H1 (cell line): ENCODE results near the gene SHMT1. TPM values are rescaled to one million over a fixed set of nuclear protein-coding genes. Genes with fewer than 3 reads are reported as not detected.

Experiments used
- CTCF ChIA-PET: fragments of 300-600 bp; sonication (Branson Sonifier 250); formaldehyde crosslinking; loops from one replicate; lab custom pipeline; 2021; ENCODE audit not compliant: partially characterized antibody; lab: Charles Lee
- POLR2A ChIA-PET: fragments of 300-600 bp; sonication (Branson Sonifier 250); formaldehyde crosslinking; loops from one replicate; lab custom pipeline; 2021; ENCODE audit warnings: inconsistent platforms; ENCODE audit not compliant: partially characterized antibody; lab: Charles Lee
- DNase-seq, 2 experiments: peaks; one replicate each; pipeline versions ENCODE4 v3.0.0 to v3.0.0-alpha.2; 2010 to 2022; ENCODE audit warnings: low spot score in 2 of 2, low read depth in 1 of 2, mixed read lengths in 1 of 2
- FAIRE-seq: peaks from 2 replicates; lab custom pipeline; 2011; peaks lifted over from hg19 to GRCh38; lab: Jason Lieb, UNC
- H2AFZ ChIP-seq: 2 replicates; pipeline ENCODE4 v1.8.1; 2012; ENCODE audit warnings: low read length, inconsistent platforms
- H2AK5ac ChIP-seq: 2 replicates; pipeline ENCODE4 v1.6.1; 2013; ENCODE audit warnings: low read depth, low read length
- H2BK120ac ChIP-seq: replicated peaks from 2 replicates; pipeline ENCODE3; 2013; ENCODE audit warnings: low read depth, low read length, inconsistent platforms
- H2BK12ac ChIP-seq: 2 replicates; pipeline ENCODE4 v1.6.1; 2013; ENCODE audit warnings: low read depth, low read length
- H2BK15ac ChIP-seq: 2 replicates; pipeline ENCODE4 v1.6.1; 2013; ENCODE audit warnings: low read length
- H2BK20ac ChIP-seq: 2 replicates; pipeline ENCODE4 v1.6.1; 2013; ENCODE audit warnings: low read length
- H2BK5ac ChIP-seq: 2 replicates; pipeline ENCODE4 v1.6.1; 2013; ENCODE audit warnings: low read depth, low read length
- H3K14ac ChIP-seq: 2 replicates; pipeline ENCODE4 v1.6.1; 2013; ENCODE audit warnings: inconsistent platforms; ENCODE audit not compliant: insufficient read length
- H3K18ac ChIP-seq: 2 replicates; pipeline ENCODE4 v1.6.1; 2013; ENCODE audit warnings: low read length; ENCODE audit errors: extremely low read depth
- H3K23ac ChIP-seq: 2 replicates; pipeline ENCODE4 v1.6.1; 2013; ENCODE audit warnings: inconsistent platforms; ENCODE audit not compliant: insufficient read length
- H3K23me2 ChIP-seq: 2 replicates; pipeline ENCODE4 v1.6.1; 2013; ENCODE audit warnings: low read depth, low read length
- H3K27ac ChIP-seq: 2 replicates; pipeline ENCODE4 v1.6.1; 2011; ENCODE audit warnings: low read depth, low read length, inconsistent platforms
- H3K27me3 ChIP-seq, 4 experiments: replicated peaks in 1 of 4; 1 replicate in 1 of 4; 2 replicates in 3 of 4; pipeline versions ENCODE4 v1.6.1 to v1.8.1; 2011 to 2013; ENCODE audit warnings: low read length in 3 of 4, mild to moderate bottlenecking in 3 of 4, inconsistent platforms in 2 of 4, mixed read lengths in 2 of 4, moderate library complexity in 1 of 4; ENCODE audit not compliant: control insufficient read depth in 3 of 4, insufficient read depth in 3 of 4; ENCODE audit errors: extremely low read depth in 1 of 4
- H3K36me3 ChIP-seq, 4 experiments: 2 replicates each; pipeline versions ENCODE4 v1.6.1 to v1.8.1; 2011 to 2013; ENCODE audit warnings: mild to moderate bottlenecking in 4 of 4, low read length in 3 of 4, moderate library complexity in 2 of 4, control low read depth in 1 of 4, inconsistent platforms in 1 of 4; ENCODE audit not compliant: insufficient read depth in 4 of 4, control insufficient read depth in 2 of 4
- H3K4ac ChIP-seq: replicated peaks from 2 replicates; pipeline ENCODE3; 2013; ENCODE audit warnings: low read length, low read depth, mixed read lengths, inconsistent platforms; ENCODE audit not compliant: insufficient read length
- H3K4me1 ChIP-seq, 4 experiments: replicated peaks in 1 of 4; 1 replicate in 1 of 4; 2 replicates in 3 of 4; pipeline versions ENCODE4 v1.6.1 to v1.8.1; 2011 to 2013; ENCODE audit warnings: low read length in 3 of 4, inconsistent platforms in 2 of 4, mixed read lengths in 1 of 4; ENCODE audit not compliant: insufficient read depth in 4 of 4, control insufficient read depth in 3 of 4
- H3K4me2 ChIP-seq, 2 experiments: 2 replicates each; pipeline versions ENCODE4 v1.6.1 to v1.8.1; 2011 to 2013; ENCODE audit warnings: low read depth in 2 of 2, low read length in 2 of 2, control low read depth in 1 of 2, inconsistent platforms in 1 of 2, mild to moderate bottlenecking in 1 of 2; ENCODE audit not compliant: insufficient read depth in 1 of 2
- H3K4me3 ChIP-seq, 4 experiments: fragments of 200-600, 300-600 bp in 1 of 4; sonication (generic), shearing (Covaris generic), sonication (Bioruptor Twin) in 1 of 4; 2 replicates each; pipeline versions ENCODE4 v1.5.1 to v1.8.1; 2011 to 2016; ENCODE audit warnings: low read length in 4 of 4, low read depth in 3 of 4, control low read depth in 2 of 4, inconsistent platforms in 2 of 4, mild to moderate bottlenecking in 2 of 4, mixed read lengths in 1 of 4, moderate library complexity in 1 of 4; ENCODE audit not compliant: insufficient read depth in 2 of 4; ENCODE audit errors: extremely low read depth in 1 of 4
- H3K56ac ChIP-seq: replicated peaks from 2 replicates; pipeline ENCODE3; 2013; ENCODE audit warnings: low read depth, mild to moderate bottlenecking, mixed read lengths, low read length, inconsistent platforms; ENCODE audit not compliant: insufficient read length
- H3K79me1 ChIP-seq: 2 replicates; pipeline ENCODE4 v1.6.1; 2013; ENCODE audit warnings: low read depth, low read length, control low read depth
- H3K79me2 ChIP-seq, 2 experiments: 2 replicates each; pipeline versions ENCODE4 v1.6.1 to v1.8.1; 2012 to 2013; ENCODE audit warnings: low read length in 2 of 2, mild to moderate bottlenecking in 2 of 2, inconsistent platforms in 1 of 2; ENCODE audit not compliant: insufficient read depth in 2 of 2, control insufficient read depth in 1 of 2
- H3K9ac ChIP-seq, 4 experiments: replicated peaks in 1 of 4; 1 replicate in 1 of 4; 2 replicates in 3 of 4; pipeline versions ENCODE4 v1.6.1 to v1.8.1; 2011 to 2013; ENCODE audit warnings: low read depth in 3 of 4, low read length in 3 of 4, control low read depth in 2 of 4, mild to moderate bottlenecking in 2 of 4, moderate library complexity in 2 of 4, inconsistent platforms in 1 of 4; ENCODE audit errors: extremely low read depth in 1 of 4
- H3K9me3 ChIP-seq, 2 experiments: 2 replicates each; pipeline versions ENCODE4 v1.6.1 to v1.8.1; 2012 to 2013; ENCODE audit warnings: mild to moderate bottlenecking in 2 of 2, moderate library complexity in 2 of 2, control low read depth in 1 of 2, inconsistent platforms in 1 of 2, low read depth in 1 of 2, low read length in 1 of 2, mixed read lengths in 1 of 2; ENCODE audit not compliant: insufficient read depth in 2 of 2
- H4K20me1 ChIP-seq, 2 experiments: replicated peaks in 1 of 2; 2 replicates each; pipeline versions ENCODE3 to v1.8.1; 2011 to 2013; ENCODE audit warnings: inconsistent platforms in 2 of 2, low read length in 2 of 2, mild to moderate bottlenecking in 1 of 2; ENCODE audit not compliant: insufficient read depth in 2 of 2, control insufficient read depth in 1 of 2
- H4K5ac ChIP-seq: 2 replicates; pipeline ENCODE4 v1.6.1; 2013; ENCODE audit warnings: low read length, low read depth, mixed read lengths, inconsistent platforms; ENCODE audit not compliant: insufficient read length
- H4K8ac ChIP-seq: 2 replicates; pipeline ENCODE4 v1.8.0; 2013; ENCODE audit warnings: mild to moderate bottlenecking, moderate library complexity, low read length, inconsistent platforms; ENCODE audit not compliant: insufficient read depth; ENCODE audit errors: extremely low read depth
- H4K91ac ChIP-seq: replicated peaks from 2 replicates; pipeline ENCODE3; 2013; ENCODE audit warnings: low read length, mixed read lengths, inconsistent platforms; ENCODE audit not compliant: insufficient read length
- CHD1 ChIP-seq: IDR thresholded peaks from 2 replicates; pipeline ENCODE4 v1.6.1; 2012; ENCODE audit warnings: low read depth, low read length, improper control_type of control experiment
- E2F6 ChIP-seq: IDR thresholded peaks from 2 replicates; pipeline ENCODE4 v1.6.1; 2012; ENCODE audit warnings: inconsistent platforms
- EGR1 ChIP-seq: IDR thresholded peaks from 2 replicates; pipeline ENCODE4 v1.6.1; 2011; ENCODE audit warnings: low read depth, low read length, borderline replicate concordance
- EZH2 ChIP-seq: fragments of 200-600 bp; sonication (generic); IDR thresholded peaks from 2 replicates; pipeline ENCODE4 v1.7.1; 2012; ENCODE audit warnings: low read depth, mild to moderate bottlenecking, moderate library complexity, low read length, inconsistent platforms; ENCODE audit not compliant: severe bottlenecking
- JUN ChIP-seq: IDR thresholded peaks from 2 replicates; pipeline ENCODE4 v1.6.1; 2011; ENCODE audit warnings: low read depth, mild to moderate bottlenecking, improper control_type of control experiment, low read length
- JUND ChIP-seq: IDR thresholded peaks from 2 replicates; pipeline ENCODE4 v1.6.1; 2011; ENCODE audit warnings: mild to moderate bottlenecking, improper control_type of control experiment, low read length
- MAX ChIP-seq: IDR thresholded peaks from 2 replicates; pipeline ENCODE4 v1.6.1; 2012; ENCODE audit warnings: inconsistent platforms
- SAP30 ChIP-seq: fragments of 300-600 bp; sonication (generic); IDR thresholded peaks from 2 replicates; pipeline ENCODE4 v1.7.1; 2012; ENCODE audit warnings: low read length, moderate library complexity, mild to moderate bottlenecking, inconsistent platforms; ENCODE audit not compliant: insufficient read depth, insufficient replicate concordance
- SP4 ChIP-seq: IDR thresholded peaks from 2 replicates; pipeline ENCODE4 v1.6.1; 2012; ENCODE audit warnings: low read length, inconsistent platforms
- TEAD4 ChIP-seq: IDR thresholded peaks from 2 replicates; pipeline ENCODE4 v1.6.1; 2012; ENCODE audit warnings: low read depth, low read length, inconsistent platforms, mixed read lengths
- WGBS, 2 experiments: shearing (Covaris generic) in 1 of 2; methylation state at CpG; one replicate each; pipeline versions ENCODE4 v1.1.6 to v1.1.7; 2013 to 2015; ENCODE audit warnings: low lambda C conversion rate in 2 of 2, mixed read lengths in 2 of 2, inconsistent platforms in 1 of 2, low coverage in 1 of 2, missing lambda C conversion rate in 1 of 2; ENCODE audit not compliant: insufficient replicate concordance in 2 of 2, insufficient coverage in 1 of 2, insufficient read length in 1 of 2; ENCODE audit errors: extremely low coverage in 1 of 2, missing lambda C conversion rate in 1 of 2; 5-methylcytosine and 5-hydroxymethylcytosine counted together
- polyA plus RNA-seq, 7 experiments: library from polyadenylated mRNA; depleted of rRNA in 3 of 7; stranded (reverse) in 5 of 7; unstranded in 2 of 7; fragments of >200 nt in 5 of 7; fragments of 200-250 nt in 2 of 7; gene quantifications; 1 replicate in 5 of 7; 2 replicates in 1 of 7; 4 replicates in 1 of 7; pipeline versions ENCODE4 v1.2.1 to v1.2.3, GENCODE V29; 2011 to 2013; ENCODE audit warnings: missing spikeins in 2 of 7, mixed read lengths in 2 of 7
- total RNA-seq: library from RNA; stranded (reverse); fragmentation: NEBNext Ultra II Directional; extraction: Animal tissue kit (Norgen Biotek cat#: 25700); gene quantifications from 2 replicates; pipeline ENCODE4 v1.2.1, GENCODE V29; 2021
- TF ChIP-seq, protein P1 (sequence below), 3 experiments: IDR thresholded peaks; 1 replicate in 2 of 3; 2 replicates in 1 of 3; pipeline versions ENCODE4 v1.5.1 to v1.6.1; 2011; ENCODE audit warnings: low read length in 3 of 3, mild to moderate bottlenecking in 3 of 3, inconsistent platforms in 2 of 3, low read depth in 1 of 3, moderate library complexity in 1 of 3; ENCODE audit not compliant: insufficient read depth in 1 of 3; ENCODE audit errors: control extremely low read depth in 1 of 3

Gene SHMT1
- total and polyA plus RNA-seq, 2 of the 8 experiments (the other 6 are each of a cell fraction or from before 2014, with no cell fraction given), result 30.7 to 39.3 TPM

DNA sequence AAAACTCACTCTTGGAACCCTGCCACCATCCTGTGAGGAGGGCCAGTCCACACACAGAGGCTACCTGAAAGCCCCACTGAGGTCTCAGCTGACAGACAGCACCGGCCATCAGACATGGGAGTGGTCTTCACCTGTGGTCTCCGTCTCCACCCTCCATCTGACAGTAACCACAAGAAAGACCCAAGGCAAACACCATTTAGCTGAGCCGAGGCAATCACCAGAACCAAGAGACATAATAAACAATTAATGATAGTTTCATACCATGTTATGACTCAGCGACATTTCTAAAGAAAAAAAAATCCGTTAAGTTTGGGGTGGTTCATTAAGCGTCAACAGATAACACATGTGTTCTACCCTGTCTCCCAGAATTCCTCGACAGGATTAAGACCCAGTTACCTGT is 8.1 kb upstream of the SHMT1 start:
- Histone ChIP-seq H2AK5ac (no peak overlapping the region), H3K4me2 (no peak overlapping the region), H3K23me2 (no peaks in the 10 kb centered on the region), H3K23ac (no peak overlapping the region), H2BK5ac (no peak overlapping the region), H3K4me3 (no peak overlapping the region), H4K20me1 (no peaks in the 10 kb centered on the region), H2BK12ac (no peak overlapping the region), H3K4ac (no peak overlapping the region), H3K14ac (no peak overlapping the region), H4K91ac (no peak overlapping the region), H4K8ac (no peak overlapping the region), H3K79me1 (no peaks in the 10 kb centered on the region), H3K9ac (no peak overlapping the region), H3K27me3 (no peaks in the 10 kb centered on the region), H2BK120ac (no peak overlapping the region), H4K5ac (no peak overlapping the region), H2BK15ac (no peak overlapping the region), H3K79me2 (no peaks in the 10 kb centered on the region), H3K56ac (no peak overlapping the region), H2BK20ac (no peak overlapping the region), H3K9me3 (peaks cover 0 to 5% of the 10 kb centered on the region in 2 experiments; a peak in 1 of 4 replicates), H3K36me3 (no peaks in the 10 kb centered on the region), H2AFZ (no peak overlapping the region), H3K18ac (no peak overlapping the region), H3K27ac (no peak overlapping the region), H3K4me1 (no peaks in the 10 kb centered on the region)
- 93% methylated on average over 7 of the region's 7 CpGs; no CpG with 5 or more reads in 1 of the 2 experiments for WGBS, 2 experiments
- DNase-seq (no peak), FAIRE-seq (no peak)
- ChIA-PET POLR2A (no interaction called here), CTCF (no interaction called here)
- no peak for TF ChIP-seq MAX
- no peak for TF ChIP-seq E2F6
- no peak for TF ChIP-seq EZH2
- no peak for TF ChIP-seq JUND
- TF ChIP-seq TEAD4, result no peak
- no peak for TF ChIP-seq CHD1
- TF ChIP-seq SAP30, result no peak
- TF ChIP-seq JUN, result no peak
- TF ChIP-seq, protein P1, sequence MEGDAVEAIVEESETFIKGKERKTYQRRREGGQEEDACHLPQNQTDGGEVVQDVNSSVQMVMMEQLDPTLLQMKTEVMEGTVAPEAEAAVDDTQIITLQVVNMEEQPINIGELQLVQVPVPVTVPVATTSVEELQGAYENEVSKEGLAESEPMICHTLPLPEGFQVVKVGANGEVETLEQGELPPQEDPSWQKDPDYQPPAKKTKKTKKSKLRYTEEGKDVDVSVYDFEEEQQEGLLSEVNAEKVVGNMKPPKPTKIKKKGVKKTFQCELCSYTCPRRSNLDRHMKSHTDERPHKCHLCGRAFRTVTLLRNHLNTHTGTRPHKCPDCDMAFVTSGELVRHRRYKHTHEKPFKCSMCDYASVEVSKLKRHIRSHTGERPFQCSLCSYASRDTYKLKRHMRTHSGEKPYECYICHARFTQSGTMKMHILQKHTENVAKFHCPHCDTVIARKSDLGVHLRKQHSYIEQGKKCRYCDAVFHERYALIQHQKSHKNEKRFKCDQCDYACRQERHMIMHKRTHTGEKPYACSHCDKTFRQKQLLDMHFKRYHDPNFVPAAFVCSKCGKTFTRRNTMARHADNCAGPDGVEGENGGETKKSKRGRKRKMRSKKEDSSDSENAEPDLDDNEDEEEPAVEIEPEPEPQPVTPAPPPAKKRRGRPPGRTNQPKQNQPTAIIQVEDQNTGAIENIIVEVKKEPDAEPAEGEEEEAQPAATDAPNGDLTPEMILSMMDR (IDR thresholded peaks at IDR 0.05; ENCODE audit: control extremely low read depth in 1 of 3, insufficient read depth in 1 of 3, low read depth in 1 of 3, low read length in 3 of 3), result no peak
- no peak for TF ChIP-seq EGR1
- no peak for TF ChIP-seq SP4
